Stimulated activated CD4-positive, alpha-beta T cell treated with anti-CD3 and anti-CD28 coated beads, Interleukin-1b, Interleukin-23, amount 100 ng/mL, for 24 hours (primary cell): ENCODE data around the gene CHEK2.
"Not testable (repeated sequence)": the region's sequence is repeated elsewhere in the genome, so short reads cannot be mapped to it uniquely, and the experiment has no call there.

Experiments
- DNase-seq, 4 experiments: peaks; one replicate each; pipeline ENCODE4 v3.0.0-alpha.2; 2020; ENCODE audit warnings: low read depth in 4 of 4, low spot score in 1 of 4

CHEK2 gene

DNA sequence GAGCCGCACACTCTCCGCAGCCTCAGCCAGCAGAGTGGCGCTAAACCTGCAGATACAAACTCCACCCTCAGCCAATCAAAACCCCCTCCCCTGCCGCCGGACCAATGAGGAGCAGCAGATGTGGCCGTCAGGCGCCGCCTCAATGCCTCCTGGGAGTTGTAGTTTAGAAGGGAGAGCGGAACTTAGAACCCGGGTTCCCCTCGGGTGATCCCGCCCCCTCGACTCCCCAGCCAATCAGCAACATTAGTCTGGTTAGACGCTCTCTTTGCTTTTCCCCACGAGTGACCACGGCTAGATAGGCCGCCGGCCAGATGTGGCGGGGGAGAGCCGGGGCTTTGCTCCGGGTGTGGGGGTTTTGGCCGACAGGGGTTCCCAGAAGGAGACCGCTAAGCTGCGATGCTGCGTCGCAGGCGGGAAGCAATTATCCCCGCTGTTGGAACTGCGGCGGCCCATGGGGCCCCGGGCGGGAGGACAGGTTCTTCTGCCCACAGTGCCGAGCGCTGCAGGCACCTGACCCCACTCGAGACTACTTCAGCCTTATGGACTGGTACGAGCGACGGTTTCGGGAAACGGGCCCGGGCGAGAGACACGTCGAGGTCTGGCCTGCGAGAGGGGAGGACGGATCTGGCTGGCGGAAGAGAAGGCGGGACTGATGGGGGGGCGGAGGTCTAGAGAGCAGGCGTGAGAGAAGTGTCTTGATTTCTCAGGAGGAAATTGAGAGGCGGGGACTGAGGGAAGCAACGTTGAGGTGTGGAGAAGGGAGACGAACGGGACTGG is at the start of gene CHEK2, which contains the start of gene HSCB:
TSS of gene CHEK2 (minus strand) at position 36 of the 777 bp plus-strand sequence. CDS start 7,099 bp downstream, outside the sequence.
TSS of gene HSCB (plus strand) at position 255 of the 777 bp plus-strand sequence. CDS start at position 312, 57 bp downstream.
- peak; percentile 86 to 97 (median 92) for DNase-seq

GRCh38 chr22:28791124-28791523 is 49.5 kb upstream of the CHEK2 start:
- DNase-seq = no peak

DNA sequence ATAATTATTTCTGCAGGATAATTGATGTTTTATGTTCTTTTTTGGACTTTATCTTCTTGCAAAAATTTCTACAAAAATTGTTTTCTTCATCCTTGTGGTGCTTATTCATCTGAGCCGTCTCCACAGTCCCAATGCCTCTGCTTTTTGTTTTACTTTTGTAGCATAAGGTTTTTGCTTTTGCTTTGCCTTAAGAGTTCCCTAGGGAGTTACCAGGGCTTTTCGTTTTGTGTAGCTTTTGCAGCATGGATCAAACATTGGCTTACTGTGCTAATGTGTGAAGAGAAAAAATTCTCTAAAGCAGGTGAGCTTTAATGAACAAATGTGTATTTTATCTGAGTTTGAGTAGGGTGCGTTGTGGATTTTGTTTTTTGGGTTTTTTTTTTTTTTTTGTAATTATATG is 47.0 kb upstream of the CHEK2 start:
- DNase-seq = no peak

DNA sequence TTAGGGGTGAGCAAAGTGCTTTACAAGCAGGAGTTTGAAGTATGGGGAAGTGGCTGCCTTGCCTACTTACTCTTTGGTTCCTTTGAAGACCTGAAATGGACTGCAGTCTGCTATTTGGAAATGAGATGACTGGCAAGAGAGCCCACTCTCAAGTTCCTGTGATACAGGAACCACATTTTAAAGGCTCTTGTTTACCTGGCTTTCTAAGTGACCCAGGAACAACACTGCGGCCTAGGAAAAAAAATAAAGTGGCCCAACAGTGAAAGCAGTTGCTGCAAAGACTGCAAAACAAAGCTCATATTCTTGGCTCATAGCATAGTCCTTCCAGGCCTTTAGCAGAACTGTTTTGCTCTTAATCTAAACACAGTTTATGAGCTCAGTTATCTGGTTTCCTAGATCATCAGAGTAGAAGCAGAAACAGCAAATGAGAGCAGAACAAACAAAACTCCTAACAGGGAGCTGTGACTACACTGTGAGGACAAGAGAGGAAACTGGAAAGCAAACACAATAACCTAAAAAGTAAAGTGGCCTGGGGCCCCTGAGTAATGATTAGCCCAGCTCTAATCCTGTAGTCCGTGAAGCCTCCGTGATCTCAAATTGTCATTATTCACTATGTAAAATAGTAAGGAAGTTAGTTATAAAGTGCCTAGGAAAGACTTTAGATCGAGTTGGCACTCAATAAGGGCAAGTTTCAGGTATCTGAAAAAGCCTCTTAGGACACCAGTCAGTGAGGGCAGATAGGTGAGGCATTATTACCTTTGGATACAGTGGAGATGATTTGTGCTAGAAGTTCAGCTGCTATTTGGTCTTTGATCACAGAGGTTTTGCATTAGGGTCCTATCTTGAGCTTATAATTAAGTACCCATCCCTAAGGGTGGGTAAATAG is 42.4 kb upstream of the CHEK2 start:
- no peak for DNase-seq

DNA sequence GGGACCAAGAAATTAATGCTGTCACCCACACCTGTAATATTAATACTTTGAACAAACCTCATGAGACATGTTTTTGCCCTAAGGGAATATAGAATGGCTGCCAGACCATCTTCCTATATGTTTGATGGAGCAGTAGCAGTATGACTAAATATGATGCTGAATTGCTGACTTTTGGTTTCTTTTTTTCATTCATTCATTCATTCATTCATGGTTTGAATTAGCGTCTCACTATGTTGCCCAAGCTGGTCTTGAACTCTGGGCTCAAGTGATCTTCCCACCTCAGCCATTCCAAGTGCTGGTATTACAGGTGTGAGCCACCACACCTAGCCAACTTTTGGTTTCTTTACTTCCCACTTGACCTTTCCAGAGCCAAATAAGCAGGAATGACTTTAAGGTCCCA is 38.7 kb upstream of the CHEK2 start:
- DNase-seq = no peak

DNA sequence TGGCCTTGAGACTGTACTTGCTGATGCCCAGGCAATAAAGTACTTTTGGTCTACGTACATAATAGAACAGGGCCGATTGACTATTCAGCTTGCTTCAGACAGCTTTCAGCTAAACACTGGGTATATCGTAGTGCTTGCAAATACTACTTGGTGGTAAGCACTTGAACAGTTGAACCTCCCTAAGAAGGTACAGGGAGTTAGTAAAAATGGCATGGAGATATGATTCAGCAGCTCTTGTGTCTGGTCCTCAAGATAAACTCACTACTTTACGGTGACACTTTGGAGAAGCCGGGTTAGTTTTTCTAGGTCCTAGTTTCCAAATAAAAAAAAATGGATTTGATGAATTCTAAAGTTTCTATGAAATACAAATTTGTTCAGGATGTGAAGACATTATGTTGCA is 38.2 kb upstream of the CHEK2 start:
- no peak for DNase-seq

DNA sequence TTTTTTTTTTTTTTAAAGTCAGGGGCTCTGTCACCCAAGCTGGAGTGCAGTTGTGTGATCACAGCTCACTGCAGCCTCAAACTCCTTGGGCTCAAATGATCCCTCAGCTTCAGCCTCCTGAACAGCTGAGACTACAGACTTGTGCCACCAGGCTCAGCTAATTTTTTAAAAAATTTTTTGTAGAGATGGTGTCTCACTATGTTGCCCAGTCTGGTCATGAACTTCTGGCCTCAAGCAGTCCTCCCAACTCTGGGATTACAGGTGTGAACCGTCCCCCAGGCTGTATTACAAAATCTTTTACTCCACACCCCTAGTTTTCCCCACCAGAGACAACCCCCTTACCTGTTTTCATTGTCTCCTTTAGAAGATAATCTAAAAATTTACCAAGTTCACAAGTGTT is 32.8 kb upstream of the CHEK2 start:
- DNase-seq = no peak

DNA sequence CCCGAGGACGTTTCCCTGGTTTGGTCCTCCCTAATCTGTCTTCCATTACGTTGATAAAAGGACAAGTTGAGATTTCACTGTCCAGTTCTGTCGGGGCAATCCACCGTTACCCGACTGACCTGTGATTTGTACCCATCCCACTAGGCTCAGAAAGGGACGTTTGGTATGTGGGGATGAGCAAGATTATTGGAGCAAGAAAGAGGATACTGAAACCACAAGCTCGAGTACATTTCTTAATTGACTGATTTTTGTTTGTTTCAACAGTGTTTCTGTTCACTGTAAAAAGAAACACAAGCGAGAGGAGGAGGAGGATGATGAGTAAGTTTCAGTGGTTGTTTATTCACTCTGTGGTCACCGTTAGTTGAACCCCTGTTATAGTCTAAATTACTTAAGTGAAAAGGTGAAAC is 31.8 kb upstream of the CHEK2 start:
- DNase-seq = no peak

GRCh38 chr22:28772633-28773460 is 31.2 kb upstream of the CHEK2 start, which contains the start of gene CCDC117:
TSS of gene CCDC117 (plus strand) at chr22:28772695. CDS start at chr22:28772850, 155 bp downstream.
- peak; percentile 81 to 93 (median 84) for DNase-seq

- DNase-seq = no peak
Measured at GRCh38 chr22:28771195-28771791, 29.7 kb upstream of the CHEK2 start.

DNA sequence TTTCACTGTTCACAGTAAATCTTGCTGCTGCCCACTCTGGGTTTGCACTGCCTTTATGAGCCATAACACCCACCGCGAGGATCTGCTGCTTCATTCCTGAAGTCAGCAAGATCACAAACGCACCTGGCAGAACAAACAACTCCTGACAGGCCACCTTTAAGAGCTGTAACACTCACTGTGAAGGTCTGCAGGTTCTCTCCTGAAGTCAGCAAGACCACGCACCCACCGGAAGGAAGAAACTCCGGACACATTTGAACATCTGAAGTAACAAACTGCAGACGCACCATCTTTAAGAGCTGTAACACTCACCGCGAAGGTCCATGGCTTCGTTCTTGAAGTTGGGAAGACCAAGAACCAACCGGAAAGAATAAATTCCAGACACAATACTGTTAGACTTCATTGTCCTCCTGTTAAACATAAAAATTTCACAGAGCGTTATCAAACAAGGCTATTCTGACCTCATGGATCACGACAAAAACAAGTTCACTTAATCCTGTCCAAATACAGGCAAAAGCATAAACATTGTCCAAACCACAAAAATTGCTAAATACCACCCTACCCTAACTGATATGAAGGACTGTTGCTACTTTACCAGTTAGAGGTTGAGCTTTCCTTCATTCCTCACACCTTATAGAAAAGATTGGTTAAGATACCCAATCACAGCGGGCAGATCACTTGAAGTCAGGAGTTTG is 27.9 kb upstream of the CHEK2 start:
- DNase-seq = no peak

- DNase-seq = no peak
Measured at GRCh38 chr22:28768701-28769393, 27.2 kb upstream of the CHEK2 start.

GRCh38 chr22:28766628-28767027 is 25.0 kb upstream of the CHEK2 start:
- no peak for DNase-seq

DNA sequence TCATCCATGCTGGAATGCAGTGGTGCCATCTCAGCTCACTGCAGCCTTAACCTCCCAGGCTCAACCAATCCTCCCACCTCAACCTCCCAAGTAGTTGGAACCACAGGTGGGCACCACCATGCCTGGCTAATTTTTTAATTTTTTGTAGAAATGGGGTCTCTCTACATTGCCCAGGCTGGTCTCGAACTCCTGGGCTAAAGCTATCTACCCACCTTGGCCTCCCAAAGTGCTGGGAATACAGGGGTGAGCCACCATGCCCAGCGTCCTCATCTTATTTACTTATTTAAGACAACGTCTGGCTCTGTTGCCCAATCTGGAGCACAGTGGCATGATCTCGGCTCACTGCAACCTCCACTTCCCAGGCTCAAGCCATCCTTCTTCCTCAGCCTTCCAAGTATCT is 20.4 kb upstream of the CHEK2 start:
- not testable (repeated sequence) for DNase-seq

DNA sequence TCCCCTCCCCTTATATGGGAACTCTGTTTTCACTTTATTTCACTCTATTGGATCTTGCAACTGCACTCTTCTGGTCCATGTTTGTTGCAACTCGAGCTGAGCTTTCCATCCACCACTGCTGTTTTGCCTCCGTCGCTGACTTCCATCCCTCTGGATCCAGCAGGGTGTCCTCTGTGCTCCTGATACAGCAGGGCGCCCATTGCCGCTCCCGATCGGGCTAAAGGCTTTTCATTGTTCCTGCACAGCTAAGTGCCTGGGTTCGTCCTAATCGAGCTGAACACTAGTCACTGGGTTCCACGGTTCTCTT is 19.8 kb upstream of the CHEK2 start:
- no peak for DNase-seq

GRCh38 chr22:28759861-28760560 is 18.4 kb upstream of the CHEK2 start:
- no peak for DNase-seq

- DNase-seq = not testable (repeated sequence)
Measured at GRCh38 chr22:28754512-28754911, 12.9 kb upstream of the CHEK2 start.

DNA sequence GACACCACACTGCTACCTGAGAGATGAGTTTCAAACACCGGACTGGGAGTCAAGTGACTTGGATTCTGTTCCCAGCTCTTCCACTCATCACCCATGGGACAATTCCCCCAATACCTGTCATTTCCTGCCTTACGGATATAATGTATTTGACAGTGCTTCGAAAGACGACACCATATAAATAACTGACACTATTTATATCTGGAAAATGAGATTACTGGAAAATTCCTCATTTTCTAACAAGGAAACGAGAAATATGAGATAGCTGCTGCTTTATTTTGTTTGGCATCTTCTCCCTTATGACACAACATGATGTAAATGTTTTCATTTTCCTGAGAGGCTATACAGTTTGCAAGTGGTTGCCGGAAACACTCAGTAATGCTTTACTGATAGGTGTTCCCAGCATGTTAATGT is 8.9 kb upstream of the CHEK2 start:
- no peak for DNase-seq

- DNase-seq = no peak
Measured at GRCh38 chr22:28743852-28744251, 2.2 kb upstream of the CHEK2 start.
